K562 (cell line): Measurements from ENCODE around the gene C1QTNF5. TPM values are rescaled to one million over a fixed set of nuclear protein-coding genes. Genes with fewer than 3 reads are reported as not detected.

Experiments used
- ATAC-seq: fragments of 200-7000 bp; cut with Tn5 transposase; 3 replicates; pipeline ENCODE4 v1.9.1; 2020; ENCODE audit warnings: moderate library complexity
- BruUV-seq: library from RNA; stranded (reverse); fragments of 400-500 nt; replicated peaks from 2 replicates; lab custom pipeline; 2021; lab: Mats Ljungman, UMichigan
- CTCF ChIA-PET: fragments of 300-600 bp; formaldehyde crosslinking; extraction: SDS; loops from one replicate; lab custom pipeline; 2021; ENCODE audit warnings: low intra/inter-chr PET ratio; lab: Yijun Ruan, JAX
- POLR2A ChIA-PET: fragments of 300-600, 350-650 bp; sonication (Branson Sonifier 250); formaldehyde crosslinking; extraction: SDS; loops from one replicate; lab custom pipeline; 2021; ENCODE audit warnings: antibody characterized with exemption, inconsistent platforms; lab: Yijun Ruan, JAX
- DNase-seq, 4 experiments: peaks; one replicate each; pipeline versions ENCODE4 v3.0.0 to v3.0.0-alpha.2; 2011 to 2018; ENCODE audit warnings: low spot score in 3 of 4, mixed read lengths in 3 of 4; ENCODE audit errors: extremely low read depth in 1 of 4
- FAIRE-seq: peaks from 2 replicates; lab custom pipeline; 2011; peaks lifted over from hg19 to GRCh38; lab: Jason Lieb, UNC
- H2AFZ ChIP-seq: 2 replicates; pipeline ENCODE4 v1.6.0; 2011; ENCODE audit warnings: low read depth, low read length, control low read depth, inconsistent platforms
- H3K27ac ChIP-seq: fragments of 200-600 bp; 3 replicates; pipeline ENCODE4 v1.8.0; 2011; ENCODE audit warnings: low read depth, mild to moderate bottlenecking, control low read depth, inconsistent platforms, low read length, moderate library complexity, mixed read lengths; ENCODE audit errors: extremely low read depth
- H3K27me3 ChIP-seq, 2 experiments: fragments of 300-600 bp in 1 of 2; 2 replicates in 1 of 2; 3 replicates in 1 of 2; pipeline versions ENCODE4 v1.6.0 to v1.8.0; 2011; ENCODE audit warnings: inconsistent platforms in 2 of 2, low read length in 2 of 2, mild to moderate bottlenecking in 1 of 2, mixed read lengths in 1 of 2, moderate library complexity in 1 of 2; ENCODE audit not compliant: control insufficient read depth in 2 of 2, insufficient read depth in 2 of 2
- H3K36me3 ChIP-seq: fragments of 300-600 bp; 3 replicates; pipeline ENCODE4 v1.8.0; 2011; ENCODE audit warnings: mild to moderate bottlenecking, low read length, inconsistent platforms; ENCODE audit not compliant: control insufficient read depth, insufficient read depth
- H3K4me1 ChIP-seq, 2 experiments: fragments of 200-600 bp in 1 of 2; replicated peaks in 1 of 2; 2 replicates in 1 of 2; 3 replicates in 1 of 2; pipeline versions ENCODE4 v1.5.1 to v1.8.0; 2011; ENCODE audit warnings: inconsistent platforms in 2 of 2, low read length in 2 of 2, mild to moderate bottlenecking in 1 of 2, mixed read lengths in 1 of 2, moderate library complexity in 1 of 2; ENCODE audit not compliant: control insufficient read depth in 2 of 2, insufficient read depth in 2 of 2
- H3K4me2 ChIP-seq: 2 replicates; pipeline ENCODE4 v1.6.1; 2011; ENCODE audit warnings: low read length, control low read depth, inconsistent platforms, mixed read lengths; ENCODE audit not compliant: insufficient read depth
- H3K4me3 ChIP-seq: fragments of 200-600 bp; sonication (generic), shearing (Covaris generic); 2 replicates; pipeline ENCODE4 v1.5.1; 2016; ENCODE audit warnings: control low read depth, inconsistent platforms
- H3K79me2 ChIP-seq: fragments of 200-600 bp; 3 replicates; pipeline ENCODE4 v1.8.0; 2011; ENCODE audit warnings: low read length, inconsistent platforms; ENCODE audit not compliant: control insufficient read depth, insufficient read depth
- H3K9ac ChIP-seq, 2 experiments: 2 replicates each; pipeline versions ENCODE4 v1.6.0 to v1.6.1; 2011; ENCODE audit warnings: low read depth in 2 of 2, low read length in 2 of 2, control low read depth in 1 of 2, inconsistent platforms in 1 of 2, mild to moderate bottlenecking in 1 of 2, mixed read lengths in 1 of 2; ENCODE audit not compliant: insufficient read depth in 1 of 2
- H3K9me1 ChIP-seq: one replicate; pipeline ENCODE4 v1.6.0; 2011; ENCODE audit warnings: inconsistent platforms, mild to moderate bottlenecking, low read length, moderate library complexity; ENCODE audit not compliant: control insufficient read depth, insufficient read depth
- H3K9me3 ChIP-seq: replicated peaks from 2 replicates; pipeline ENCODE4 v1.5.1; 2011; ENCODE audit warnings: low read depth, low read length, inconsistent platforms; ENCODE audit not compliant: control insufficient read depth, insufficient read depth
- H4K20me1 ChIP-seq: replicated peaks from 2 replicates; pipeline ENCODE4 v1.6.1; 2011; ENCODE audit warnings: low read length, inconsistent platforms, mixed read lengths; ENCODE audit not compliant: control insufficient read depth, insufficient read depth
- CBFB ChIP-seq: sonication (generic); formaldehyde crosslinking; IDR thresholded peaks from 2 replicates; pipeline ENCODE4 v1.4.0; 2020; ENCODE audit warnings: mild to moderate bottlenecking, missing genetic modification reagents
- CCNT2 ChIP-seq: IDR thresholded peaks from 2 replicates; pipeline ENCODE4 v1.6.1; 2011; ENCODE audit warnings: borderline replicate concordance, low read depth, mild to moderate bottlenecking, moderate library complexity, mixed read lengths, low read length; ENCODE audit not compliant: insufficient read length; ENCODE audit errors: extremely low read depth
- CTBP1 ChIP-seq: fragments of 450-650 bp; IDR thresholded peaks from 2 replicates; pipeline ENCODE4 v1.6.1; 2016; ENCODE audit warnings: borderline replicate concordance
- GTF2E2 ChIP-seq: fragments of 200-800 bp; sonication (Bioruptor generic); IDR thresholded peaks from 2 replicates; pipeline ENCODE4 v1.6.1; 2016; ENCODE audit warnings: missing genetic modification characterization, missing compliant biosample characterization
- ILF3 ChIP-seq: fragments of 450-650 bp; IDR thresholded peaks from 2 replicates; pipeline ENCODE4 v1.6.1; 2018; ENCODE audit warnings: antibody characterized with exemption, mild to moderate bottlenecking, moderate library complexity, borderline replicate concordance
- MEIS2 ChIP-seq: fragments of 450-650 bp; IDR thresholded peaks from 2 replicates; pipeline ENCODE4 v1.6.1; 2014; ENCODE audit warnings: mild to moderate bottlenecking; ENCODE audit not compliant: partially characterized antibody
- ZNF444 ChIP-seq: fragments of 250-450 bp; sonication (Bioruptor Pico); IDR thresholded peaks from 2 replicates; pipeline ENCODE4 v1.4.0; 2020; ENCODE audit warnings: mild to moderate bottlenecking, moderate library complexity
- WGBS: fragments of 100-300 bp; shearing (Covaris generic); methylation state at CpG from one replicate; pipeline ENCODE4 v1.1.6; 2016; ENCODE audit warnings: low coverage, mixed read lengths; ENCODE audit not compliant: insufficient coverage; ENCODE audit errors: missing lambda C conversion rate; 5-methylcytosine and 5-hydroxymethylcytosine counted together
- in situ Hi-C: fragments of 300-500 bp; cut with MboI; formaldehyde crosslinking; loops from 4 replicates; pipeline ENCODE4 v1.15.0; 2018; ENCODE audit warnings: inconsistent platforms, mixed read lengths
- intact Hi-C: fragments of 100-400 bp; cut with micrococcal nuclease; formaldehyde crosslinking; loops from 2 replicates; pipeline ENCODE4 v1.14.2; 2022
- polyA plus RNA-seq, 8 experiments: library from polyadenylated mRNA; depleted of rRNA in 4 of 8; stranded (reverse) in 5 of 8; unstranded in 3 of 8; fragments of >200 nt; fragmentation: Nextera tagmentation in 2 of 8; fragmentation: Illumina TruSeq in 1 of 8; extraction: Ambion mirVana in 2 of 8; extraction: Trizol in 1 of 8; gene quantifications; 2 replicates each; pipeline versions ENCODE4 v1.2.1 to v1.2.3, GENCODE V29; 2011 to 2014; ENCODE audit warnings: inconsistent platforms in 1 of 8, missing spikeins in 1 of 8
- total RNA-seq, 7 experiments: library from RNA; depleted of rRNA in 6 of 7; stranded (reverse); fragments of >200 nt in 6 of 7; fragmentation: Illumina TruSeq in 2 of 7; extraction: Trizol in 2 of 7; gene quantifications; 2 replicates each; pipeline versions ENCODE4 v1.2.1 to v1.2.3, GENCODE V29; 2011 to 2021; ENCODE audit warnings: low replicate concordance in 1 of 7
- TF ChIP-seq, protein P1 (sequence below): sonication (generic); formaldehyde crosslinking; IDR thresholded peaks from 2 replicates; pipeline ENCODE4 v1.8.0; 2022; ENCODE audit warnings: mild to moderate bottlenecking, missing genetic modification reagents, borderline replicate concordance
- TF ChIP-seq, protein P2 (sequence below), 2 experiments: fragments of 250-450 bp in 1 of 2; fragments of 450-650 bp in 1 of 2; sonication (Bioruptor Pico) in 1 of 2; IDR thresholded peaks; 2 replicates each; pipeline versions ENCODE4 v1.6.1 to v1.8.0; 2016 to 2021; ENCODE audit warnings: mild to moderate bottlenecking in 2 of 2, moderate library complexity in 2 of 2, missing compliant biosample characterization in 1 of 2, missing genetic modification characterization in 1 of 2
- TF ChIP-seq, protein P3 (sequence below): fragments of 450-650 bp; conservative IDR thresholded peaks from 2 replicates; pipeline ENCODE4 v1.6.1; 2016; ENCODE audit warnings: missing genetic modification characterization, low read depth, mild to moderate bottlenecking, missing compliant biosample characterization, moderate library complexity

C1QTNF5 gene
- total and polyA plus RNA-seq, 9 of the 15 experiments (the other 6 are each of a cell fraction or from before 2014, with no cell fraction given), result 0.07 to 0.76 (median 0.24) TPM; not detected in 1

DNA sequence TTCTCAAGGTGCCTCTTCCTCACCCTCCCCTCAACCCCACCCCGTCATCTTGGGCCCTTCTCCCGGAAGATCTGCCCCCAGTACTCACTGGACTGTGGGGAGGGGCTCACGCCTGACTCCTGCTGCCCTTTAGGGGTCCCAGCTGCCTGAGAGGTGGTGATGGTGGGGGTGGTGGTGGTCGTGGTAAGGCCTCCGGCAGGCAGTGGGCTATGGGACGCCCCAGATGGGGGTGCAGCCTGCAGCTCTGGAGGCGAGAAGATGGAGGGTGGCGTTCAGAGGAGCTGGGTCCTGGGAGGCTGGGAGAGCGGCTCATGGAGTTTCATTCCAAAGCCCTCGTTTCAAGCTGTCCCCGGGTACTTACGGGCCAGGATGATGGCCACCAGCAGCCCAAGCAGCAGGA lies 5.0 kb upstream of the C1QTNF5 start (continued):
- TF ChIP-seq, protein P1, sequence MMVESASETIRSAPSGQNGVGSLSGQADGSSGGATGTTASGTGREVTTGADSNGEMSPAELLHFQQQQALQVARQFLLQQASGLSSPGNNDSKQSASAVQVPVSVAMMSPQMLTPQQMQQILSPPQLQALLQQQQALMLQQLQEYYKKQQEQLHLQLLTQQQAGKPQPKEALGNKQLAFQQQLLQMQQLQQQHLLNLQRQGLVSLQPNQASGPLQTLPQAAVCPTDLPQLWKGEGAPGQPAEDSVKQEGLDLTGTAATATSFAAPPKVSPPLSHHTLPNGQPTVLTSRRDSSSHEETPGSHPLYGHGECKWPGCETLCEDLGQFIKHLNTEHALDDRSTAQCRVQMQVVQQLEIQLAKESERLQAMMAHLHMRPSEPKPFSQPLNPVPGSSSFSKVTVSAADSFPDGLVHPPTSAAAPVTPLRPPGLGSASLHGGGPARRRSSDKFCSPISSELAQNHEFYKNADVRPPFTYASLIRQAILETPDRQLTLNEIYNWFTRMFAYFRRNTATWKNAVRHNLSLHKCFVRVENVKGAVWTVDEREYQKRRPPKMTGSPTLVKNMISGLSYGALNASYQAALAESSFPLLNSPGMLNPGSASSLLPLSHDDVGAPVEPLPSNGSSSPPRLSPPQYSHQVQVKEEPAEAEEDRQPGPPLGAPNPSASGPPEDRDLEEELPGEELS (CRISPR knock-in tag), result no peak
- TF ChIP-seq ZNF444 (CRISPR knock-in tag) (no peak), CBFB (no peak), CCNT2 (no peak)
- TF ChIP-seq, protein P2, sequence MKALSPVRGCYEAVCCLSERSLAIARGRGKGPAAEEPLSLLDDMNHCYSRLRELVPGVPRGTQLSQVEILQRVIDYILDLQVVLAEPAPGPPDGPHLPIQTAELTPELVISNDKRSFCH (CRISPR knock-in tag; IDR thresholded peaks at IDR 0.05), result no peak
- TF ChIP-seq, protein P2 (tag; IDR thresholded peaks at IDR 0.05), result no peak

- in situ Hi-C loops (no loop called here), intact Hi-C loops (no loop called here)
- no peak overlapping the region for H2AFZ ChIP-seq
- no peak overlapping the region for H3K4me3 ChIP-seq
- WGBS, result 35% methylated on average over 11 of the region's 14 CpGs
- H3K27ac ChIP-seq, result no peak overlapping the region
- peaks cover 2 to 32% of the 10 kb centered on the region in 2 experiments; a peak in 4 of 5 replicates for H3K4me1 ChIP-seq
- H3K9ac ChIP-seq, result no peak overlapping the region
- H3K4me2 ChIP-seq, result no peak overlapping the region
- ATAC-seq, result no peak
- no peak for FAIRE-seq
- BruUV-seq, result no TSS peak
- DNase-seq, result no peak
- POLR2A ChIA-PET, result interaction anchor here (1.3 kb wide), 1 partner anchor 32 kb away, joined by 3 read pairs; no protein-coding TSS in a partner anchor
- H3K79me2 ChIP-seq, result no peaks in the 10 kb centered on the region
- H3K9me1 ChIP-seq, result no peaks in the 10 kb centered on the region
- no peaks in the 10 kb centered on the region; the same call in 1 of the 2 replicates for H4K20me1 ChIP-seq
- no peaks in the 10 kb centered on the region for H3K9me3 ChIP-seq
- H3K27me3 ChIP-seq, result peaks cover 0 to 24% of the 10 kb centered on the region in 2 experiments; a peak in 3 of 5 replicates
- CTCF ChIA-PET, result no interaction called here
- no peaks in the 10 kb centered on the region for H3K36me3 ChIP-seq
- TF ChIP-seq ILF3, result no peak
- TF ChIP-seq, protein P3, sequence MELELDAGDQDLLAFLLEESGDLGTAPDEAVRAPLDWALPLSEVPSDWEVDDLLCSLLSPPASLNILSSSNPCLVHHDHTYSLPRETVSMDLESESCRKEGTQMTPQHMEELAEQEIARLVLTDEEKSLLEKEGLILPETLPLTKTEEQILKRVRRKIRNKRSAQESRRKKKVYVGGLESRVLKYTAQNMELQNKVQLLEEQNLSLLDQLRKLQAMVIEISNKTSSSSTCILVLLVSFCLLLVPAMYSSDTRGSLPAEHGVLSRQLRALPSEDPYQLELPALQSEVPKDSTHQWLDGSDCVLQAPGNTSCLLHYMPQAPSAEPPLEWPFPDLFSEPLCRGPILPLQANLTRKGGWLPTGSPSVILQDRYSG, result no peak
- TF ChIP-seq, protein P1 (CRISPR knock-in tag), result no peak
- TF ChIP-seq MEIS2, result no peak
- TF ChIP-seq CTBP1, result no peak
- no peak for TF ChIP-seq GTF2E2
Measured at GRCh38 chr11:119344291-119345010, 3.8 kb upstream of the C1QTNF5 start.
